HCT116 (cell line): Measurements from ENCODE around the gene MAMLD1.

Source experiments
- CTCF ChIP-seq, 3 experiments: fragments of 200-600 bp in 1 of 3; sonication (generic) in 1 of 3; IDR thresholded peaks in 2 of 3; conservative IDR thresholded peaks in 1 of 3; 2 replicates each; pipeline ENCODE4 v1.5.1; 2012 to 2017; ENCODE audit warnings: low read depth in 2 of 3, low read length in 2 of 3, antibody characterized with exemption in 1 of 3, borderline replicate concordance in 1 of 3, control low read depth in 1 of 3, mild to moderate bottlenecking in 1 of 3, mixed read lengths in 1 of 3, mixed run types in 1 of 3, moderate library complexity in 1 of 3; ENCODE audit not compliant: insufficient read depth in 1 of 3
- POLR2A ChIP-seq: IDR thresholded peaks from 2 replicates; pipeline ENCODE4 v1.7.0; 2011; ENCODE audit warnings: borderline replicate concordance; ENCODE audit not compliant: insufficient read depth, insufficient read length; ENCODE audit errors: extremely low read depth
- POLR2AphosphoS5 ChIP-seq: IDR thresholded peaks from 2 replicates; pipeline ENCODE4 v1.6.1; 2011; ENCODE audit warnings: mild to moderate bottlenecking, low read depth, low read length, moderate library complexity
- TF ChIP-seq, protein P1 (sequence below): IDR thresholded peaks from 2 replicates; pipeline ENCODE4 v1.6.1; 2012

DNA sequence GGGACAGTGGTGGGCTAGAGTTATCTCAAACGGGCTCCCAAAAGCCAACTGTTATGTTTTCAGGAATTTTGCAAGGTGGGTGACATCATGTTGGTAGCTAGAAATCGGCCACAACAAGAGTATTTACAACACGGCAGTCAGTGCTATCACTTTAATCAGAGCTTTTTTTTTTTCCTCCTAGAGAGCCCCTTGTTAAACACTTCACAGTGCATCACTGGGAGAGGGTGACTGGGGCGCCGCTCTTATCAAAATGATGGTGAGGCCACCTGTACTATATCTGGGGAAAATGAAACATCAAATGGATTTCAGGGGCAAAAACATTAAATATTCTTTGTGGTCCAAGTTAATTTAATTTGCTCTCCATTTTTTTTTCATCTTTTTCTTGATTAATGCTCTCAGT is 44.9 kb downstream of the MAMLD1 start:
- TF ChIP-seq CTCF (IDR thresholded peaks at IDR 0.05 in 2 of 3, conservative IDR thresholded peaks at IDR 0.05 in 1 of 3; ENCODE audit: borderline replicate concordance in 1 of 3, insufficient read depth in 1 of 3, low read depth in 2 of 3, low read length in 2 of 3) (no peak), POLR2AphosphoS5 (no peak), POLR2A (no peak)
- TF ChIP-seq, protein P1, sequence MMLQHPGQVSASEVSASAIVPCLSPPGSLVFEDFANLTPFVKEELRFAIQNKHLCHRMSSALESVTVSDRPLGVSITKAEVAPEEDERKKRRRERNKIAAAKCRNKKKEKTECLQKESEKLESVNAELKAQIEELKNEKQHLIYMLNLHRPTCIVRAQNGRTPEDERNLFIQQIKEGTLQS = no peak
